GM21825 (cell line): ENCODE measurements around the gene SUGP1.
A peak's percentile ranks its signal among the peaks of the same experiment; 100 is the strongest.
"Not testable (repeated sequence)": the region's sequence is repeated elsewhere in the genome, so short reads cannot be mapped to it uniquely, and the experiment has no call there.

Experiments used
- ATAC-seq: cut with Tn5 transposase; IDR thresholded peaks from one replicate; pipeline ENCODE4 v1.9.1; 2021; ENCODE audit warnings: mild to moderate bottlenecking, moderate library complexity; ENCODE audit not compliant: unreplicated experiment

Gene SUGP1, protein sequence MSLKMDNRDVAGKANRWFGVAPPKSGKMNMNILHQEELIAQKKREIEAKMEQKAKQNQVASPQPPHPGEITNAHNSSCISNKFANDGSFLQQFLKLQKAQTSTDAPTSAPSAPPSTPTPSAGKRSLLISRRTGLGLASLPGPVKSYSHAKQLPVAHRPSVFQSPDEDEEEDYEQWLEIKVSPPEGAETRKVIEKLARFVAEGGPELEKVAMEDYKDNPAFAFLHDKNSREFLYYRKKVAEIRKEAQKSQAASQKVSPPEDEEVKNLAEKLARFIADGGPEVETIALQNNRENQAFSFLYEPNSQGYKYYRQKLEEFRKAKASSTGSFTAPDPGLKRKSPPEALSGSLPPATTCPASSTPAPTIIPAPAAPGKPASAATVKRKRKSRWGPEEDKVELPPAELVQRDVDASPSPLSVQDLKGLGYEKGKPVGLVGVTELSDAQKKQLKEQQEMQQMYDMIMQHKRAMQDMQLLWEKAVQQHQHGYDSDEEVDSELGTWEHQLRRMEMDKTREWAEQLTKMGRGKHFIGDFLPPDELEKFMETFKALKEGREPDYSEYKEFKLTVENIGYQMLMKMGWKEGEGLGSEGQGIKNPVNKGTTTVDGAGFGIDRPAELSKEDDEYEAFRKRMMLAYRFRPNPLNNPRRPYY

DNA sequence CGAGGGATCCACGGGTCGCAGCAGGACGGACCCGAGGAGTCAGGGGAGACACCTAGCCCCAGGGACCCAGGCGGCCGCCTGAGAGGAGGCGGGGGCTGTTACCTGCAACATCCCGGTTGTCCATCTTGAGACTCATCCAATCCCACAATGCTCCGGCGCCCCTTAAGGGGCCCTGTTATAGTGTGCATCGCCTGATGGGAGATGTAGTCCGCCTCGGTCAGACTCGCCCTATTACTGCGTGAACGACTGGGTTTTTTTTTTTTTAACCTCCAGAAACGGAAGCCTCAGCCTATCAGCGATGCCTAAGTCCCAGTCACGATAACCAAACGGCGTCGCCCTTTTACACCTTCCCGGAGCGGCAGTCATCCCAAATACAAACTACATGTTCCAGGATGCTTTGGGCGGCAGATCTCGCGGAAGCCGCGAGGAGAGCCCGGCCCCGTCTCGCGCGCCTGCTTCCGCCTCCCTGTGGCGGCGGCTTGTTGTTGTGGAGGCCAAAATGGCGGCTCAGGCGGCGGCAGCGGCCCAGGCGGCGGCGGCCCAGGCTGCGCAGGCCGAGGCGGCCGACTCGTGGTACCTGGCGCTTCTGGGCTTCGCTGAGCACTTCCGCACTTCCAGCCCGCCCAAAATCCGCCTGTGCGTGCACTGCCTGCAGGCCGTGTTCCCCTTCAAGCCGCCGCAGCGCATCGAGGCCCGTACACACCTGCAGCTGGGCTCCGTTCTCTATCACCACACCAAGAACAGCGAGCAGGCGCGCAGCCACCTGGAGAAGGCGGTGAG is at the start of gene SUGP1, which contains the start of gene MAU2:
SUGP1 (minus strand) TSS at position 149 of the 780 bp plus-strand sequence; CDS start at position 136, 13 bp downstream.
MAU2 (plus strand) TSS at position 469 of the 780 bp plus-strand sequence; CDS start at position 500, 31 bp downstream.
- peak; percentile 86 for ATAC-seq

DNA sequence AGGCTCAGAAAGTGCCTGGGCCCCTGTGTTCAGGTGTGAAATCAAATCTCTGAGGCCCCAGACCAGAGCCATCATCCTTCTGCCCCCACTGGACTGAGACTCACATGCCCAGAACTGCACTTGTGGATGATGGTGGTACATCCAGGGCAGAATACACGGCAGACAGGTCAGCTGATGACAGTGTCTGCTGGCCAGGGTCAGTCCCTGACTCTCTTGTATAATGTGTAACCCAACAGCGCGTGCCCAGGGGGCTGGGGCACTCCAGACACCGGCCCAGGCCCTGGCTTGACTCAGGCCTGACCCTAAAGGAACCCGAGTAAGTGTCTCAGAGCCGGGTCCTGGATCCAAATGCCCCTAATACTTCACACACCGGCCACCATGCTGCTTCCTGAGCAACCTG is 47.8 kb upstream of the SUGP1 start:
- no peak for ATAC-seq

DNA sequence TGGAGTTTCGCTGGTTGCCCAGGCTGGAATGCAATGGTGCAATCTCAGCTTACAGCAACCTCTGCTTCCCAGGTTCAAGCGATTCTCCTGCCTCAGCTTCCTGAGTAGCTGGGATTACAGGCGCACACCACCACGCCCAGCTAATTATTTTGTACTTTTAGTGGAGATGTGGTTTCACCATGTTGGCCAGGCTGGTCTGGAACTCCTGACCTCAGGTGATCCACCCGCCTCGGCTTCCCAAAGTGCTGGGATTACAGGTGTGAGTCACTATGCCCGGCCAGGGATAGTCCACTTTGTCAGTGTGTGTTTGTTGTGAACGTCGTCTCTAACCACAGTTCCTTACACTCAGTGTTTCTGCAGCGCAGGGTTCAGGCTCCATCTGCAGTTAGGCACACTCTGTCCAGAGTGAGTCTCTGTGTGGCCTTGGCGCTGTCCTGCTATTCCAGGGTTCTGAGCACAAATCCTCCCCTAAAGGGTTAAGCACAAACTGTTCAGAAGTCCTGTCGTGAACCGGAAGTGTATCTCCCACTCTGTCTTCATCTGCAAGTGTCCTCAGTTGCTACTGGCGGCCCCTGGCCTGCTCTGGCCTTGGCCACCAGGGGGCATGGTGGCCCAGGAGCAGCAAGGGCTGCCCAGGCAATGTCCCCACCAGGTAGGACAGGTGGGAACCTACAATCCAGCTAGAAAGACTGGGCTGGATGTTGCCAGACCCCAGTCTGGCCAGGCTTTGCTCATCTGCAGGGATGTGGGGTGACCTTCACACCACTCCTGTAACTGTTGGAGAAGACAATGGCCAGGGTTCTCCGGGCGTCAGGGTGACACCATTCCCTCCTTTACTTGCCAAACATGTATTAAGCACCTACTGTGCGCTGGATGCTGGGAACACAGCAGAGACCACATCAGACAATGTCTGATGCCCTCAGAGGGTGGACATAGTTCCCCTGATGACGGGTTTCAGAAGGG is 46.4 kb upstream of the SUGP1 start:
- no peak for ATAC-seq

DNA sequence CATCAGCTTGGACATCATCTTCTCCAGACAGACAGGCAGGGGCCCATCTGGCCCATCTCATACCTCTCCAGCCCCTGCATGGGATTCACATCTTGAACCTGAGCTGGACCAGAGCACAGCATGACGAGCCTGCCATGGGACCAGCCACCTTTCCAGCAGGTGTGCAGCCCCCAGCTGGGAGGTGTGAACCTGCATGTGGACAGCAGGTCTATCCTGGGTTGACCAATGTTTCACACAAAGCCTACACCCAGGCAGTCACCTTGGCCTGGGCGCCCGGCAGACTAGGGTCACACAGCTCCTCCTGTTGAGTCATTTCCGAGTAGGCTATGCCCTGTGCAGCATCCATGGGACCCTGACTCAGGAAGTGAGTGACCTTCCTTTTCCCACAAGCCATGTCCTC is 41.8 kb upstream of the SUGP1 start:
- ATAC-seq = no peak

DNA sequence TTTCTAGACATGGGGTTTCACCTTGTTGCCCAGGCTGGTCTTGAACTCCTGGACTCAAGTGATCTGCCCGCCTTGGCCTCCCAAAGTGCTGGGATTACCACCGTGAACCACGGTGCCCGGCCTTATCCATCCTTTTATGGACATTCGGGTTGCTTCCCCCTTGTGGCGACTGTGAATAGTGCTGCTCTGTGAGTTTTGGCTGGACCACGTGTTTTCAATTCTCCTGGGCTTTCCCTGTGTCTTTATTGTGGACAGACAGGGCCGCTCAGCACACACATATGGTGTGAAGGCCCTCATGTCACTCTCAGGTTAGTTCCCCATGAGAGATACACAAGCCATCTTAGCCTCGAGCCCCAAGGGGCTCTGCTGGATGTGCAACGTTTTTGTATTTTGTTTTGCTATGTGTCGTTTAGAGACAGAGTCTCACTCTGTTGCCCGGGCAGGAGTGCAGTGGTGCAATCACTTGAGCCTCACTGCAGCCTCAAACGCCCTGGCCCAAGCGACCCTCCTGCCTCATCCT is 40.8 kb upstream of the SUGP1 start:
- ATAC-seq = peak; percentile 54

DNA sequence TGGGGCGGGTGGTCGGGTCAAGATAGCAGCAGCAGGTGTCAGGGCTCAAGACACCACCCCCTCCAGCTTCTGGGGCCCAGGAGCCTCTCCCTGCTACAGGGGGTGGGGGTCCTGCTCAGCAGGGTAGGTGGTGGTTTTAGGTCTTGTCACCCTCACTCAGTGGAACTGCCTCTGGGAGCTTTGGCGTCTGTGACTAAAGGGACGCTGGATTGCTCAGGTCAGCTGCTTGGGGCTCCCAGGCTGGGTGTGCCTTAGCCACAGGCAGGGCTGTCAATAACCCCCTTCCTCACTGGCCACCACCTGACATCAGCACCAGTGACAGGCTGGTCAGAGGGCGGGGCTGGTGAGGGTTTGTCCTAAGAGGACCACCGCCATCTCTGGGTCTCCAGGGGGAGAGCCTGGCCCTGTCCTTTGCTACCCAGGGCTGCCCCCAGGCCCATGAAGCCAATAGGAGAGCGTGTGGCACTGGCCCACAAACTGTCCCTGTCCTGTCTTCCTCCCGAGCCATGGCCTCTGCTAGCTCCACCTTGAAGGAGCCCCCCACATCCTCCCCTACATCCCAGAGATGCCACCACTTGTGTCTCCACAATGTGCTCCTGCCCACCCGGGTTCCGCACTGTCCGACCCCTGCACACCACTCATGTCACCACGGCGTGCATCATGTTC is 36.7 kb upstream of the SUGP1 start:
- no peak for ATAC-seq

DNA sequence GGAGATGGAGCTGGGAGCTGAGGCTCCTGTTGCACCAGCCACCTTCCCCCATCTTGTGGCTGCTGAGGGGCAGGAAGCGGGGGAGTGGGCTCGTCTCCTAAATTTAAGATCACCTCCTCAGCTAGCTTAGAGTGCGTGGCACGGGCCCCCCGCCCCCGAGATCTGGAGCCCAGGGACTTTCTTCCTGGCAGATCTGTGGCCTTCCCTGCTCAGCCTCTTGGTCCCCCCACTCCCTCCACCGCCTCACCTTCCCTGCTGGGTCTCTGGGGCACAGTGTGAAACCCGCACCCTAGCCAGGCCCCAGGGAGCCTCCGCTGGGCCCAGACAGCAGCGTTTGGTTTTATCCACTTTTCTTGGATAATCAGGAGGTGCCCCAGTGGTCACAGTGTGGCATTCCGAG is 36.2 kb upstream of the SUGP1 start:
- ATAC-seq = no peak

DNA sequence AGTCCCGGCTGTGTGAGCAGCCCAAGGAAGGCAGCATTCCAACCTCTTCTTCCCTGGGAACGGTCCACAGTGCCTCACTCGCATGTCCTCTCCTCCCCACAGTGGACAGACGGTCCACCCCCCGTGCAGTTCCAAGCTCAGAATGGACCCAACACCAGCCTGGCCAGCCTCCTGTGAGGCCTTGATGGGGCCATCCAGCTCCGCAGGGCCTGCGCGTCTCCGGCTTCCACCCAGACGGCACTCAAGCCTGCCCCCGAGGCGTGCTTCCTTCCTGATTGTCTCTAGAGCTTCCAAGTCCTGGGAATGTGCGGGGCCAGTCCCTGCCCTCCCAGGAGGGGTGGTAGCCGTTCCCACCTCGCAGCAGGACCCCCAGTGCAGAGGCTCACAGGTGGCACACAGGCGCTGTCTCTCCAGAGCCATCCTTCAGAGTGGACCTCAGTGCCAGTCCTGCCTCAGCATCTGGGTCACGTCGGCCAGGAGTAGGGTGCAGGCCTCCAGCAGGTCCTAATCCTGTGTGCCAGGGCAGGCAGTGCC is 35.4 kb upstream of the SUGP1 start:
- no peak for ATAC-seq

DNA sequence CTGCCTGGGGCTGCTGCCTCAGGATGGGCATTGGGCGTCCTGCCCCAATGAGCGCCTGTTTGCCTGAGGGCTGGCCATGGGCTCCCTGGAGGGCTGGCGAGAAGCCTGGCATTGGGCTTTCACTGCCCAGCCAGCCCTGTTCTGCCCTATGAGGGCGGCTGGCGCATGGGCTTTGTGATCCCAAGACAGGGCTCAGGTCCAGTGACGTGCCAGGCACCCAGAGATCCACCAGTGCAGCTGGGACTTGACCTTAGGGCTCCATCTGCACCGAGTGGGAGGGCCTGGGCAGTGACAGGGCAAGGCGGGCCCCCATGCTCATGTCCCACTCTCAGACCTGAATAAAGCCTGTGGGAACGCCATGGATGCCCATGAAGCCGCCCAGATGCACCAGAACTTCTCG is 34.6 kb upstream of the SUGP1 start:
- no peak for ATAC-seq

DNA sequence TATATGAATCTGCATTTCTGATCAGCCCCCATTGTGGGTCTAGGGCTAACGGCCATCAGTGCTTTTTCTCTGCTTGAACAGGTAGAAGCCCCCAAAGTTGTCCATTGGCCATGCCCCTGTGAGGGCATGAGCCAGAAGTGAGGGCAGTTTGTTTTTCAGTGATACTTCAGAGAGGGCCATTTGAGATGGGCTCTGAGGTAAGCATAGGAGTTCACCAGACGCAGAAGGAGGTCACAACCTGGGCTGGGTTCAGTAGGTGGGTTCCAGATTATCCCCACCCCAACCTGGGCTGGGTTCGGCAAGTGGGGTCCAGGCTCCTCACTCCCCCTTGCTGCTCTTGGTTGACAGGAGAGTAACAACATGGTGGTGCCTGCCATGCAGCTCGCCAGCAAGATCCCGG is 33.7 kb upstream of the SUGP1 start:
- ATAC-seq = no peak

DNA sequence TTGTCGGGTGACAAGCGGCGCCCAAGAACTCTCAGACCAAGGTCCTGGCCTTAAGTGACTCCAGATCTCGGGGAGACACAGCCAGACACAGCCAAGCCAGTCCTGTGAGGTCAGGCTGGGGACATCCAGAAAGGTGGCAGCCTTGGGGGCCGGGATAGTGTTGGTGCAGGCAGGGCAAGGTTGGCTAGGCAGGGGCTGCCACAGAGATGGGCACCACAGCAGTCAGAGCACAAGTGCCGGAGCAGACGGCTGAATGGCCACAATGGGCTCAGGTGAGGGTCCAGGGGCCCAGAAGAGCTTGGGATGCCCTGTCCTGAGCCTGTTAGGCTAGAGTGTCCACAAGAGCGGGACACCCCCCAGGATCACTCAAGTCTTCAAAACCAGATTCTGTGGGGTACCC is 32.5 kb upstream of the SUGP1 start:
- ATAC-seq = no peak

DNA sequence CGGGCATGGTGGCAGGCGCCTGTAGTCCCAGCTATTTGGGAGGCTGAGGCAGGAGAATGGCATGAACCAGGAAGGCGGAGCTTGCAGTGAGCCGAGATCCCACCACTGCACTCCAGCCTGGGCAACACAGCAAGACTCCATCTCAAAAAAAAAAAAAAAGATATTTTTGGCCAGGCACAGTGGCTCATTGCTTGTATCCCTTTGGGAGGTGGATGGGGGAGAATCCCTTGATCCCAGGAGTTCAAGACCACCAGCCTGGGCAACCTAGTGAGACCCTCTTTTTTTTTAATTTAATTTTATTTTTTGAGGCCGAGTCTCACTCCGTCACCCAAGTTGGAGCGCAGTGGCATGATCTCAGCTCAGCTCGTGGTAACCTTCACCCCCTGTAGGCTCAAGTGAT is 30.4 kb upstream of the SUGP1 start:
- ATAC-seq = not testable (repeated sequence)

DNA sequence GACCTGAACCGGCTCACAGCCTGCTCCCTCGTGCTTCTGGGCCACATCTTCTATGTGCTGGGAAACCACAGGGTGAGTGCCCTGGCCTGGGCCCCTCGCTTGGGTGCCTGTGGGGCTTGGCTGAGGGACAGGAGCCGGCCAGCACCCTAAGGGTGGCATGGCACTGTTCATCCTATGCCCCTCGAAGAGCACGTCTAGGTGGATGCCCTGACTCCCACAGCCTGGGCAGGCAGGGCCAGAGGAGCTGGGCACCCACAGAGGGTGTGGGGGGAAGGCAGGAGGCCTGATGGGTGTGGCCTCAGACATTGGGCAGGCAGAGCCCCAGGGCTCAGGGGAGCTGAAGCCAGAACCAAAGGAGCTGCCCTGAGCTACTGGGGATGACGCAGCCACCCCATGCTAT is 29.1 kb upstream of the SUGP1 start:
- ATAC-seq = no peak

DNA sequence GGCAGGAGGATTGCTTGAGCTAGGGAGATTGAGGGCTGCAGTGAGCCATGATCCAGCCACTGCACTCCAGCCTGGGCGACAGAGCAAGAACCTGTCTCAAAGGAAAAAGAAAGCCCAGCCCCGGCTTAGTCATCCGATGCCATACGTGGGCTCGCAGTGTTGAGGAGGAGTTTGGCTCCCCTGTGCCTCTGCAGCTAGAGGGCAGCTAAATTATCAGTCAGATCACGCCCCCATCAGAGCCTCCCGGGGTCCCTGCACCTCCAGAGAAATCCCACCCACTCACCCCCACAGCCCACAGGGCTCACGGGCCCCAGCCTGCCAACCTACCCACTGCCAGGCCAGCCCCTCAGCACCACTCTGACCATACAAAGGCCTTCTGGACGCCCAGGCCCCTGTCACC is 28.0 kb upstream of the SUGP1 start:
- no peak for ATAC-seq

DNA sequence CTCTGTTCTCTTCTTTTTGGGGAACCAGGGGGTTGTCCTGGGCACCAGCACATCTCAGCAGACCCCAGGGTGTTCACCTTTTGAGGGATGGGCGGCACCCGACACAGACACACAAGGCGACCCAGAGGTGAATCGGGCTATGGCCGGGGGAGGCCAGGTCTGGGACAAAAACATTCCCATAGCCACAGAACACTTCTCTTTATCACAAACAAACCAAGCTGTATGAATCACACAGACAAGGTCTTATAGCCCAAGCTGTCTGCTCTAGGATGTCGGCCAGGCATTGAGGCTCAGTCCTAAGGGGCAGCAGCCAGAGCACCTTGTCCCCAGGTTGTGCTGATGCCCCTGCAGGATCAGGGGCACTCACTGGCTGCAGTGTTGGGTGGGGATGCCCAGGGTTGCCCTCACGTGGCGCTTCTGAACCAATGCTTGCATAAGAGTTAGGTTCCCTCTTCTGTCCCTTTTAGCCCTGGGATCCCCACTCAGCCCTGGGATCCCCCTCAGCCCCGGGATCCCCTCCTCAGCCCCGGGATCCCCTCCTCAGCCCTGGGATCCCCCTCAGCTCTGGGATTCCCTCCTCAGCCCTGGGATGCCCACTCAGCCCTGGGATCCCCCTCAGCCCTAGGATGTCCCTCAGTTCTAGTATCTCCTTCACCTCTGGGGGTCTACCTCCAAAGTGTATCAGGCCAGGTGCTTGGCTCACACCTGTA is 27.2 kb upstream of the SUGP1 start:
- no peak for ATAC-seq

DNA sequence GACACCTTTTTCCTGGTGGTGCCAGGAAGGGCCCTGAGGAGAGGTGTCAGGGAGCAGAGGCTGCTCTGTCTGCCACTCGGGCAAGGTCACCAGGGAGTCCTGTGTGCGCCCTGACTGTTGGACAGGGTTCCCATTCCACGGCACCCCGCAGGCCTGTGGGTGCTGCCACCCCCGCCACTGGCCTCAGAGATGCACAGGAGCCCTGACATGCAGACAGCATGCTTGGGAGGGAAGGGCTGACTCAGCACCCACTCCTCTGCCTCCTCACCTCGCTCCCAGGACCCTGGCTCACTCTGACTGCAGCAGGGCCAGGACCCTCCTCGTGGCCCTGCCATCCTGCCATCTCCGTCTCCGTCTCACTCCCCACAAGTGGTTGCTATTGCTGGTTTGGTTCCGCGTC is 25.7 kb upstream of the SUGP1 start:
- ATAC-seq = no peak

DNA sequence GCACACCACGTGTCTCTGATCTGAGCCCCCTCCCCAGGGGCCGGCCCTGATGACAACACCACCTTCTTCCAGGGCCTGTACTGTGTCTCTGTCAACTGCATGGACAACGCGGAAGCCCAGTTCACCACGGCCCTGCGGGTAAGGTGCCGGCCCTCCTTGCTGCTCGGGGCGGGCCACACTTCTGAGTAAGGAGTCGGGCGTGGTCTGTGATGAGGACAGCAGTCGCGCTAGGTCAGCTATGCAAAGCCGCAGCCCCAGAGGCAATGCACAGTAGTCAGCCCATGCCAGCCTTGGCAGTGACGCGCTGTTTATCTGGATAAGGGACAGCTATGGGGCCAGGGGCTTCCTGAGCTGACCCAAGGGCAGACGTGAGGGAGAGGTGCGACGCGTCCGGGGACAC is 24.9 kb upstream of the SUGP1 start:
- no peak for ATAC-seq

DNA sequence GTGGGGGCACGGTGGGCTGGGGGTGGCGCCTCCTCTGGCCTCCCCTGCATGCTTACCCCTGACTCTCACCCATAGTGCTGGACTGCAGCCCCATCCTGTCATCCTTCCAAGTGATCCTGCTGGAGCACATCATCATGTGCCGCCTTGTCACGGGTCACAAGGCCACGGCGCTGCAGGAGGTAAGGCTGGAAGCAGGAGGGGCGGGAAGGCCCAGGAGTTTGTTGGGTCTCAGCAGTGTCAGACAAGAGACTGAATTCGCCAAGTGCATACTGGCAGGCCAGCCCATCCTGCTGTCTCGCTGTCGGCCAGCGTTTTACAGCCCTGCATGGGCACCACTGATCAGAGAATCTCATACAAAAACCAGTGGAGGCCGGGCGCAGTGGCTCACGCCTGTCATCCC is 23.5 kb upstream of the SUGP1 start:
- ATAC-seq = no peak

DNA sequence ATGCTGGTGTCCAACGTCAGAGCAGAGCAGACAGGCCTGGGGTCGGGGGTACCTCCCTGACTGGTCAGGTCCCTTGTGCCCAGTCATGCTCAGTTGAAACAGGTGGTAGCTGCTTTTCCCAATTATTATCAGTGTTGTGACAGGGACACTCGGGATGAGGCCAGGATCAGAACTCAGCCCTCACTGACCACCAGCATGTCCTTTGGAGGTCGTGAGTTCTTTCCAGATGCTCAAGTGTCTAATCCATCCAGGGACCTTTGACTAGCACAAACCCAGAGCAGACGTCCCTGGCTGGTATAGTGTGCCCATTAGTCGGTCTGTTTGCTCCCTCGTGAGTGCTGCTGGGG is 22.7 kb upstream of the SUGP1 start:
- ATAC-seq = no peak
